KMS-11 (cell line): ENCODE data around the gene OCA2.

ENCODE experiments used
- H2AFZ ChIP-seq: fragments of 200-600 bp; sonication (generic); 2 replicates; pipeline ENCODE4 v1.6.1; 2016; ENCODE audit warnings: antibody characterized with exemption, mixed run types, low read depth
- H3K27ac ChIP-seq: fragments of 200-600 bp; sonication (generic); 2 replicates; pipeline ENCODE4 v1.6.1; 2016; ENCODE audit warnings: mild to moderate bottlenecking, mixed run types
- H3K27me3 ChIP-seq: fragments of 200-600 bp; sonication (generic); 2 replicates; pipeline ENCODE4 v1.6.1; 2017; ENCODE audit warnings: mild to moderate bottlenecking, low read depth, mixed run types, moderate library complexity; ENCODE audit not compliant: insufficient read depth
- H3K36me3 ChIP-seq: fragments of 200-600 bp; sonication (generic); 2 replicates; pipeline ENCODE4 v1.6.1; 2017; ENCODE audit warnings: mild to moderate bottlenecking, mixed run types; ENCODE audit not compliant: insufficient read depth
- H3K4me1 ChIP-seq: fragments of 200-600 bp; sonication (generic); 2 replicates; pipeline ENCODE4 v1.6.1; 2016; ENCODE audit warnings: mild to moderate bottlenecking, low read depth, mixed run types; ENCODE audit not compliant: poor library complexity, severe bottlenecking
- H3K4me2 ChIP-seq: fragments of 200-600 bp; sonication (generic); 2 replicates; pipeline ENCODE4 v1.7.0; 2016; ENCODE audit warnings: mild to moderate bottlenecking, mixed run types
- H3K4me3 ChIP-seq: fragments of 200-600 bp; sonication (generic); IDR thresholded peaks from 2 replicates; pipeline ENCODE4 v1.6.1; 2017; ENCODE audit warnings: low read depth, low read length, mixed read lengths; ENCODE audit not compliant: insufficient read depth
- H3K79me2 ChIP-seq: fragments of 200-600 bp; sonication (generic); 2 replicates; pipeline ENCODE4 v1.6.1; 2016; ENCODE audit warnings: low read depth, mixed run types; ENCODE audit not compliant: insufficient read depth
- H3K9ac ChIP-seq: fragments of 200-600 bp; sonication (generic); 2 replicates; pipeline ENCODE4 v1.6.1; 2016; ENCODE audit warnings: mild to moderate bottlenecking, mixed run types
- H4K20me1 ChIP-seq: fragments of 200-600 bp; sonication (generic); 2 replicates; pipeline ENCODE4 v1.6.1; 2016; ENCODE audit warnings: mild to moderate bottlenecking, mixed run types; ENCODE audit not compliant: insufficient read depth
- TF ChIP-seq, protein P1 (sequence below): fragments of 200-600 bp; sonication (generic); conservative IDR thresholded peaks from 2 replicates; pipeline ENCODE4 v1.6.1; 2017; ENCODE audit warnings: low read depth, mild to moderate bottlenecking, antibody characterized with exemption, low read length, moderate library complexity, mixed read lengths

Gene OCA2

DNA sequence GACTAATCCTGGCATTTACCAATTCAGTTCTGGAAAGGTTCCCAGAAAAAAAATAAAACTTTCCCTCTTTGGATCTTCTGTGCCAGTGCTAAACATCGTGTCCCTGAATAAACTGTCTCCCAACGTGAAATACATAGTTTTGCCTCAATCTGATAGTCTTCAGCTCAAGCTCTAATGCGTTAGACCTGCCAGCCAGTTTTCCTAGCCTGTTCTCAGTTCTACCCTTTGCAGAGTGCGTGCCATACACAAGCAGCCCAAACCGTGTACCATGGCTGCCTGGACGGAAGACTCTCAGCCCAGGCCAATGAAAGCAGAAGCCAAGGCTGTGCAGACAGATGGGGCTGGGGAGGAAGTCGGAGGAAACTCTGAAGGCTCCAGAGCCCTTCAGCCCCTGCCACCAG lies 11.4 kb upstream of the OCA2 start:
- Histone ChIP-seq H3K4me1 (no peaks in the 10 kb centered on the region), H3K9ac (no peak overlapping the region), H4K20me1 (no peaks in the 10 kb centered on the region)

DNA sequence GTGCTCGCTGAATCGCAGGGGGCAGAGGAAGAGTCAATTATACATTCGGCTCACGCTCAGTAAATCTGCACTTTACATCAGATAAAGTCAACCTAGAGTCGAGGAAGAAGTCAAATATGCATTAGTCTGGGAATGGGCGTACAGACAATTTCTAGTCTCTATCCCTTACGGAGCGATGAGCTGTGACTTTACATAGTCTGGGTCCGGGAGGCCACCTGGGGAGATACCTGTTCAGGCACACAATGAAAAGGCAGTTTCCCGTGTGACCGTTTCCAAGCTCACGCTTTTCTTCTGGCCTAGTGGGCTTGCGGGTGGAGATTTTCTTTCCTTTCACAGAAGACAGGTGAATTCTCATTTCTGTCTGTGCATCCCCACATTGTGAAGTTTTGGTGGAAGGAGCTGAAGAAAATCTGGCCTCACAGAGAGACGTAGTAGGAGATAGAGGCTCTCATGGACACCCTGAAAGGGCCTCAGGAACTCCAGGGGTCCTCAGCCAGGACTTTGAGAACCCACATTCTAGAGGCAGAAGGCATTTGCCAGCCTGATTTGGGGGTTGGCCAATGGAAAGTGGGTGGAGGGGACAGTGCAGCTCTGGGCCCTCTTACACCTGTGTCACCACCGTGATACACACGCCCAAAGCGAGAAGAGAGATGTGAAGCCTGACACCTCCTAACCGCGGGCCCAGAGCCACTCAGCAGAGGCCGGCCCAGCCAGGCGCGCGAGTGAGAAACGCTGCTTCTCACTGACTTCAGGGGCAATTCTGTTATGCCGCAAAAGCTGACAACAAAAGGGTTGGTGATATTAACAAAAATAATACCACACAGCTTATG lies 10.7 kb upstream of the OCA2 start:
- H3K9ac ChIP-seq, result no peak overlapping the region
- TF ChIP-seq, protein P1, sequence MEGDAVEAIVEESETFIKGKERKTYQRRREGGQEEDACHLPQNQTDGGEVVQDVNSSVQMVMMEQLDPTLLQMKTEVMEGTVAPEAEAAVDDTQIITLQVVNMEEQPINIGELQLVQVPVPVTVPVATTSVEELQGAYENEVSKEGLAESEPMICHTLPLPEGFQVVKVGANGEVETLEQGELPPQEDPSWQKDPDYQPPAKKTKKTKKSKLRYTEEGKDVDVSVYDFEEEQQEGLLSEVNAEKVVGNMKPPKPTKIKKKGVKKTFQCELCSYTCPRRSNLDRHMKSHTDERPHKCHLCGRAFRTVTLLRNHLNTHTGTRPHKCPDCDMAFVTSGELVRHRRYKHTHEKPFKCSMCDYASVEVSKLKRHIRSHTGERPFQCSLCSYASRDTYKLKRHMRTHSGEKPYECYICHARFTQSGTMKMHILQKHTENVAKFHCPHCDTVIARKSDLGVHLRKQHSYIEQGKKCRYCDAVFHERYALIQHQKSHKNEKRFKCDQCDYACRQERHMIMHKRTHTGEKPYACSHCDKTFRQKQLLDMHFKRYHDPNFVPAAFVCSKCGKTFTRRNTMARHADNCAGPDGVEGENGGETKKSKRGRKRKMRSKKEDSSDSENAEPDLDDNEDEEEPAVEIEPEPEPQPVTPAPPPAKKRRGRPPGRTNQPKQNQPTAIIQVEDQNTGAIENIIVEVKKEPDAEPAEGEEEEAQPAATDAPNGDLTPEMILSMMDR, result no peak
- no peak overlapping the region for H3K4me2 ChIP-seq
- no peaks in the 10 kb centered on the region for H3K27me3 ChIP-seq
- H3K36me3 ChIP-seq, result no peaks in the 10 kb centered on the region
- H3K79me2 ChIP-seq, result no peaks in the 10 kb centered on the region
- no peak overlapping the region for H2AFZ ChIP-seq
- no peaks in the 10 kb centered on the region for H3K4me1 ChIP-seq
- no peak overlapping the region for H3K27ac ChIP-seq
- no peak overlapping the region for H3K4me3 ChIP-seq
- H4K20me1 ChIP-seq, result no peaks in the 10 kb centered on the region

More for the DNA sequence above, 11.4 kb upstream of the OCA2 start:
- no peak overlapping the region for H3K4me2 ChIP-seq
- TF ChIP-seq, protein P1, result no peak
- H3K4me3 ChIP-seq, result no peak overlapping the region
- no peak overlapping the region for H2AFZ ChIP-seq
- no peaks in the 10 kb centered on the region for H3K79me2 ChIP-seq
- H3K27me3 ChIP-seq, result no peaks in the 10 kb centered on the region
- no peaks in the 10 kb centered on the region for H3K36me3 ChIP-seq
- H3K27ac ChIP-seq, result no peak overlapping the region

DNA sequence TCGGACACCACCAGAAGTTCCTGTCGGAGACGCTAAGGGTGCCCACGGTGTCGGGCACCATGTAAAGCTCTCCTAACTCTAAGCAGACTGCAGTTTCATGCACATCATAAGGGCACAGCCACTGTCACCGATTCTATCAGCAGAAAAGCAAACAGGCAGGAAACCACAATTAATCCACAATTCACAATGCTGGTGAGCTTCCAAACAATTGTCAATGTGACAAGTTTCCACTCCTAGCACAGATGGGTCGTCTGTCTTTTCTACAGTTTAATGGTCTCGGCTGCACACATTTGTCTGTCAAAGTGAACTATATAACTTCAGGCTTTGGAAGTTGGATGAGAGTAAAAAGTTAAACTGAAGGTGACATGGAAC lies 8.8 kb upstream of the OCA2 start:
- H3K36me3 ChIP-seq, result no peaks in the 10 kb centered on the region
- H3K9ac ChIP-seq, result no peak overlapping the region
- no peak overlapping the region for H2AFZ ChIP-seq
- H3K4me2 ChIP-seq, result no peak overlapping the region
- no peaks in the 10 kb centered on the region for H3K4me1 ChIP-seq
- H3K27me3 ChIP-seq, result no peaks in the 10 kb centered on the region
- H3K27ac ChIP-seq, result no peak overlapping the region
- H3K4me3 ChIP-seq, result no peak overlapping the region
- TF ChIP-seq, protein P1, result no peak
- H3K79me2 ChIP-seq, result no peaks in the 10 kb centered on the region
- no peaks in the 10 kb centered on the region for H4K20me1 ChIP-seq

DNA sequence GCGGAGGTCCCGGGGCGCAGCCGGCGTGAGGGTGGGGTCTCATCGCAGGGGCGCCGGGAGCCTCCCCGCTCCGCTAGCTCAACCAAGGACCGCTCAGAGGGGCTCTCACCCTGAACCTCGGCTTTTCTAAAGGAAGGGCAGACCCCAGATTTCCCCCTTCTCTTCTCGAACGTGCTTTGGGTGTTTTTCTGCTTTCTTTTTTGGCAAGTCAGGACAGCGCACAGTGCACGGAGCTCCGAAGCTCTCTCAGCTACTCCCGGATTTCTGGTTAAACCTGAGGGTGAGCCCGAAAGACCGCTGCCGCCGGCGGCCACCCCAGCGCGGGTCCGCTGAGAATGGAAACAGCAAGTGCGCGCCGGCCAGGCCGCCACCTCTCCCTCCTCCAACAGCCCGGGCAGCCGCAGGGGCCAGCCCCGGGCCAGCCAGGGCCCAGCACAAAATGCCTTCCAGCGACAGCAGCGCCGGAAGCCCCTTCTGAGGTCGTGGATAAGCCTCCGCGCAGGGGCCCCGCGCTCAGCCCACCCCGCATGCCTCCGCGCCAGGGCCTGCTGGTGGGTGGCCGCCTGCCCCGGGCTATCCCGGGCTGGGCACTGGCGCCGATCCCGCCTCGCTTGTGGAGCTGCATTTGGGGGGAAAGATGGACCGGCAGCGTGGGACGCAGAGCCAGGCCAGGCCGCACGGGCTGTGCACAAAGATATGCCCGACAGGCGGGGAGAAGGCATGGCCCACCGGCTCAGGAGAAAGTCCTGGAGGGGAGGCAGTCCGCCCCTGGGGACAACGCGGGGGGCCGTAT lies 8.2 kb upstream of the OCA2 start:
- H3K79me2 ChIP-seq, result no peaks in the 10 kb centered on the region
- H4K20me1 ChIP-seq, result no peaks in the 10 kb centered on the region
- no peak overlapping the region for H3K4me3 ChIP-seq
- no peaks in the 10 kb centered on the region for H3K27me3 ChIP-seq
- H2AFZ ChIP-seq, result no peak overlapping the region
- TF ChIP-seq, protein P1, result no peak
- no peaks in the 10 kb centered on the region for H3K4me1 ChIP-seq
- no peak overlapping the region for H3K4me2 ChIP-seq
- no peak overlapping the region for H3K27ac ChIP-seq
- H3K9ac ChIP-seq, result no peak overlapping the region
- H3K36me3 ChIP-seq, result no peaks in the 10 kb centered on the region
